ENCODE results near the gene SIGLEC1.

SIGLEC1 gene

DNA sequence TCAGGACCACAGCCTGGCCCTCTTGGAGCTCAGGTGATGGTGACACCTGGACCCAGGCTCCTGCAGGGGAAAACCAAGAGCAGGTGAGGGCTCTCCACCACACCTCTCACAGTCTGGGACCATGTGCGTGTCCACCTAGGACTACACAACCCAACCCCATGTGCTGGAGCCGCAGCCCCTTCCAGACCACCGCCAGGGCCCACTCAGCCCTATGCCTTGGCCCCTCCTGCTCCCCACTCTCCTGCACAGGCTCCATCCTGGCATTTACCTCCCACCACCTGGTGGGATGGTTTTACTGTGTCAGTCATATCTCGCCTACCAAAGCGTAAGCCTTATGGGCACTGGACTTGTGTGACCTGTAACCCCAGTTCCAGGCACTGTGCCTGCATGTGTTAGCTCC, 17.5 kb downstream of the SIGLEC1 start:
- DNase-seq = no peak
- Histone ChIP-seq H3K4me3 (ENCODE audit: low read length) (no peak overlapping the region), H3K79me2 (ENCODE audit: low read length) (no peaks in the 10 kb centered on the region), H4K20me1 (ENCODE audit: insufficient read depth, low read length) (no peaks in the 10 kb centered on the region), H3K9me2 (replicated peaks; ENCODE audit: insufficient read depth, low read length) (no peaks in the 10 kb centered on the region), H3K27me3 (replicated peaks; ENCODE audit: insufficient read depth, low read length) (peaks cover 25% of the 10 kb centered on the region), H3K9me3 (replicated peaks; ENCODE audit: insufficient read depth, low read length) (no peaks in the 10 kb centered on the region), H3K9ac (ENCODE audit: low read length) (no peak overlapping the region), H3K27ac (ENCODE audit: low read length) (no peak overlapping the region), H3K36me3 (replicated peaks; ENCODE audit: insufficient read depth, low read length) (no peaks in the 10 kb centered on the region), H3F3A (ENCODE audit: insufficient read depth, low read length) (no peaks in the 10 kb centered on the region), H2AFZ (ENCODE audit: low read length) (no peak overlapping the region), H3K4me2 (ENCODE audit: low read depth, low read length) (no peak overlapping the region), H3K4me1 (ENCODE audit: low read length) (no peaks in the 10 kb centered on the region)
- TF ChIP-seq EZH2phosphoT487 (IDR thresholded peaks at IDR 0.05; ENCODE audit: low read length) = no peak
- TF ChIP-seq CTCF (IDR thresholded peaks at IDR 0.05; ENCODE audit: low read length) = no peak
- TF ChIP-seq EZH2 (optimal IDR thresholded peaks at IDR 0.05; ENCODE audit: low read depth, low read length) = no peak

- Histone ChIP-seq H3K9me2 (replicated peaks; ENCODE audit: insufficient read depth, low read length) (no peaks in the 10 kb centered on the region), H3K9ac (ENCODE audit: low read length) (no peak overlapping the region), H3K27me3 (replicated peaks; ENCODE audit: insufficient read depth, low read length) (peaks cover 13% of the 10 kb centered on the region), H3K4me2 (ENCODE audit: low read depth, low read length) (no peak overlapping the region), H3K4me3 (ENCODE audit: low read length) (no peak overlapping the region), H3K79me2 (ENCODE audit: low read length) (no peaks in the 10 kb centered on the region), H3K9me3 (replicated peaks; ENCODE audit: insufficient read depth, low read length) (no peaks in the 10 kb centered on the region), H3K36me3 (replicated peaks; ENCODE audit: insufficient read depth, low read length) (no peaks in the 10 kb centered on the region), H3K27ac (ENCODE audit: low read length) (no peak overlapping the region), H3F3A (ENCODE audit: insufficient read depth, low read length) (no peaks in the 10 kb centered on the region), H4K20me1 (ENCODE audit: insufficient read depth, low read length) (no peaks in the 10 kb centered on the region), H3K4me1 (ENCODE audit: low read length) (no peaks in the 10 kb centered on the region), H2AFZ (ENCODE audit: low read length) (no peak overlapping the region)
- DNase-seq = no peak
- TF ChIP-seq EZH2 (optimal IDR thresholded peaks at IDR 0.05; ENCODE audit: low read depth, low read length) (no peak), CTCF (IDR thresholded peaks at IDR 0.05; ENCODE audit: low read length) (no peak), EZH2phosphoT487 (IDR thresholded peaks at IDR 0.05; ENCODE audit: low read length) (no peak)
Observed at GRCh38 chr20:3693376-3693775, 19.0 kb downstream of the SIGLEC1 start.

DNA sequence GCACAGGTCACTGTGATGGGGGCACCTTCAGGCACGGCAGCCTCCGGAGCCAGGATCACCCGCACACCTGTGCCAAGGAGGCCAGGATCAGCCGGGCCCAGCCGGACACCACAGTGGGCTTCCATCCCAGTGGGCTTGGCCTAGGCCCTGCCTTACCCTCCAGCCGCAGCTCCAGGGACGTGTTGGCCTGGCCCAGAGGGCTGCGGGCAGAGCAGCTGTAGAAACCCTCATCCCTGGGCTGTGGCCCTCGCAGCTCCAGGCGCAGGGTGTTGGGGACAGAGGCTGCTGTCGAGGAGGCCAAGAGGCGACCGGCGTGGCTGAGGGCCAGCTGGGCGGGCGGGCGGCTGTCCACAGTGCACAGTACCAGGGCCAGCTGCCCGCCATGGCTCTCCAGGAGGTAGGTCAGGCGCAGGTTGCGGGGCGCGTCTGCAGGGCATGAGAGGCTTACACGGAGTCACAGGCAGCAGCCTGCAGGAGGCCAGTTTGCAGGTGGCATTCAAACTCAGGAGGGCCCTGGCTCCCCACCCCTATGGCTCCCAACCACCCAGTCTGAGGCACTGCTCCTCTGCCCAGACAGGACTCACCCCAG, 19.6 kb downstream of the SIGLEC1 start:
- H3K36me3 ChIP-seq (replicated peaks; ENCODE audit: insufficient read depth, low read length) = no peaks in the 10 kb centered on the region
- no peak overlapping the region for H3K9ac ChIP-seq (ENCODE audit: low read length)
- peaks cover 8% of the 10 kb centered on the region for H3K27me3 ChIP-seq (replicated peaks; ENCODE audit: insufficient read depth, low read length)
- H3K4me3 ChIP-seq (ENCODE audit: low read length) = no peak overlapping the region
- H3K4me1 ChIP-seq (ENCODE audit: low read length) = no peaks in the 10 kb centered on the region
- H4K20me1 ChIP-seq (ENCODE audit: insufficient read depth, low read length) = no peaks in the 10 kb centered on the region
- no peaks in the 10 kb centered on the region for H3K9me3 ChIP-seq (replicated peaks; ENCODE audit: insufficient read depth, low read length)
- TF ChIP-seq CTCF (IDR thresholded peaks at IDR 0.05; ENCODE audit: low read length) (no peak), EZH2phosphoT487 (IDR thresholded peaks at IDR 0.05; ENCODE audit: low read length) (no peak), EZH2 (optimal IDR thresholded peaks at IDR 0.05; ENCODE audit: low read depth, low read length) (no peak)
- no peak overlapping the region for H2AFZ ChIP-seq (ENCODE audit: low read length)
- DNase-seq = no peak
- no peak overlapping the region for H3K4me2 ChIP-seq (ENCODE audit: low read depth, low read length)
- no peak overlapping the region for H3K27ac ChIP-seq (ENCODE audit: low read length)
- no peaks in the 10 kb centered on the region for H3K79me2 ChIP-seq (ENCODE audit: low read length)
- no peaks in the 10 kb centered on the region for H3F3A ChIP-seq (ENCODE audit: insufficient read depth, low read length)
- no peaks in the 10 kb centered on the region for H3K9me2 ChIP-seq (replicated peaks; ENCODE audit: insufficient read depth, low read length)

All from MM.1S (cell line).